GM18499 (cell line): Measurements from ENCODE around the gene IRAK1.

Experiments used
- ATAC-seq: cut with Tn5 transposase; IDR thresholded peaks from one replicate; pipeline ENCODE4 v1.9.1; 2021; ENCODE audit warnings: moderate number of reproducible peaks; ENCODE audit not compliant: insufficient read depth, unreplicated experiment

Gene IRAK1

GRCh38 chrX:153973127-153974002 is 46.3 kb downstream of the IRAK1 start:
- no peak for ATAC-seq

GRCh38 chrX:153972368-153973126 is 47.2 kb downstream of the IRAK1 start, which contains the start of gene TMEM187:
TMEM187 (plus strand) TSS chrX:153972754; CDS start chrX:153982063, 9,309 bp downstream.
- ATAC-seq = no peak

GRCh38 chrX:153971450-153972367 is 48.0 kb downstream of the IRAK1 start, which contains the start of gene HCFC1:
HCFC1 (minus strand) TSS chrX:153971818; CDS start chrX:153970840, 978 bp downstream.
- ATAC-seq = no peak

GRCh38 chrX:153971124-153971449 is 48.6 kb downstream of the IRAK1 start:
- no peak for ATAC-seq

GRCh38 chrX:153970357-153971123 is 49.2 kb downstream of the IRAK1 start:
- no peak for ATAC-seq

GRCh38 chrX:153969904-153970356 is 49.8 kb downstream of the IRAK1 start:
- ATAC-seq = no peak

GRCh38 chrX:153969125-153969903 is 50.4 kb downstream of the IRAK1 start:
- ATAC-seq = no peak

DNA sequence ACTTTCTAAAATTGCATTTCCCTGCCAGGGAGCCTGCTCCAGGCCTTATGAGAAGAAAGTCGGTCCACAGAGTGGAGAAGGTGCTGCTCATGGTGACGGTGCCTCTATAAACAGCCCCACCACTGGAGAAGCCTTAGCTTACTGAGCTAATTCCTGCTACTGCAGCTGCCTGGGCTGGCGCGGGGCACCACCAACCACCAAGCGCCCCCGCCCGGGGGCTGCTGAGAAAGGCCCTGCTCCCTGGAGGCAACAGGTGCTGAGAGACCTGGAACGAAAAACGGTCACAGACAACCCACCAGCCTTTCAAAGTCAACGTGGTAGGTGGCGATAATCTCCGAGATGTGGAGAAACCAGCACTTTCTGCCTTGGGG is 51.0 kb downstream of the IRAK1 start:
- ATAC-seq = no peak

- no peak for ATAC-seq
These were observed 51.4 kb downstream of the IRAK1 start for GRCh38 chrX:153968255-153968654.

- no peak for ATAC-seq
These were observed 52.0 kb downstream of the IRAK1 start for GRCh38 chrX:153967536-153968224.

DNA sequence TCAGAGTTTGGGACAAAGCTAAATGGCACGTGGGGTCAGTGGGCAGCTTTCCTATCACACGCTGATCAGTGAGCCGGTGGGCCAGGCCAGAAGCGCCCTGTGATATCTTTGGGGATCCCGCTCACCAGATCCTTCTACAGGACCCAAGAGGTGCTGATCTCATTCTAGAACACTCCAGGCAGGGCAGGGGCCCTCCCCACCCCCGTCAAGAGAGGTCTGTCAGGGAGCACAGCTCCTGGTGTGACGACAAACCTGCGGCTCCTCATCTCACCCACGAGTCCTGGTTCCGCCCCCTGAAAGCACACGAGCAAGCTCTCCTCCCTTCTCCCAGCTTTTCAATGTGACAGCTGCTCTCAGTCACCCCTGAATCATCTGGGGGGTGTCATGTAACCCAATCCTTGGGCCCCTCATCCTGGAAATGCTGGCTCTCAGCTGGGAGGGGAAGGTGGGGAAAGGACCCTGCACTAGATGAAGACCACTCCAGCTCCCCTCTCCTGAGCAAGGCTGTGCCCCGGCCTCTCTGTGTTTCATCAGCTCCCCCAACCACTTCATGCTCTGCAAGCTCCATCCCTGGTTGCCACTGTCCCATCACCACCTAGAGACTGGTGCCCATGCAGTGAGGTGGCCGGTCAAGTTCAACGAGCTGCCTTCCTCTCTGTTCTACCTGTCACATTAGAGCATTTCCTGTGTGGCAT is 52.7 kb downstream of the IRAK1 start:
- ATAC-seq = no peak

DNA sequence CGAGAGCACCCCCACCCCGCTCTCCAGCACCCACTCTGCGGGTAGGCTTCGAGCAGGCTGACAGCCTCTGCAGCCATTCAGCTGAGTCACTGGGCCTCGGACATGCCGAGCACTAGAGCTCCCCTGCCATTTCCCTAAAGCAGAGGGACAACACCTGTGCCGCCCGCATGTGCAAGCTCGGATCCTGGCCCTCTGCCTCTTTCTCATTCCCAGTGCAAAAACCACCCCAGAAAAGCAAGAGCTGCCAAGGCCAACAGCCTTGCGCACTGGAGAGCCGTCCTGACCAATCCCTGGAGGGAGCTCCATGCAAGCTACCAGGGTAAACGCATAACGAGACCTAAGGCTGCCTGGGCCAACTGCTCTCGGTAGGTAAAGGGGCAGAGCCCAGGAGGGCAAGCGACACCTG is 53.4 kb downstream of the IRAK1 start:
- ATAC-seq = no peak

GRCh38 chrX:153965406-153965805 is 54.3 kb downstream of the IRAK1 start:
- no peak for ATAC-seq

DNA sequence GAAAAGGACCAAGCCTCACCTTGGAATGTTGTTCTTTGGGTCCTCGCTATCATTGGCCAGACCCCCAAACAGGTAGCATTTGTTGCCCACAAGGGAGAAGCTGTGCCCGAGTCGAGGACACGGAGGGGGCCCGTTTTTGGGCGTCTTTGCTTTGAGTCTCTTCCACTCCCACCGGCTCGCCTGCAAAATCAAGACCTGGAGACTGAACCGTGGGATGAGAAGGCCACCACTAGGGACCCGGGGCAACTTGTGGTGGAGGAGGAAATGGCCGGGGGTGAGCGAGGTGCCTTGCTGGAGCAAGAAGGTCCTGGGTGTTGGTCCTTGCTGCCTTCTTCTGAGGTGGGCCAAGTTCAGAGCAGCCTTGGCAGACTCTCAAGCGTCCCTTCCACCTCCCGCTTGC is 55.6 kb downstream of the IRAK1 start:
- no peak for ATAC-seq

- no peak for ATAC-seq
These were observed 56.2 kb downstream of the IRAK1 start for GRCh38 chrX:153963546-153963945.

DNA sequence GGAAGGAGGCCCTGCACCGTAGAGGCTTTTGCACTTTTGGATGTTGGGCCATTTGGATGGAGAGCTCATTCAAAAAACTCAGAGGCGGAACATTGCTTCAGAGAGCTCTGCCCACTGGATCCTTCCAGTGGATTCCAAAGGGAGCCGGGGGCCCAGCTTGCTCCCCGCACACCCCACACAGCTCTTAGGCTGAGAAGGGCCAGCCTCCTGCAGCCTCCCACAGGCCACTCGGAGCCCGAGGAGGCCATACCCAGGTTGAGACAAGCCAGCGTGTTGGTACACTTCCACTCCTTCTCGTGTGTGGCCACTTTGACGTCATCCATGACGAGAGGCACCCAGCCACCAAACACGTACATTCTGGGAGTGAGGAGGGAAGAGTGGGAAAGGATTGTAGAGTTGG is 58.4 kb downstream of the IRAK1 start:
- no peak for ATAC-seq

DNA sequence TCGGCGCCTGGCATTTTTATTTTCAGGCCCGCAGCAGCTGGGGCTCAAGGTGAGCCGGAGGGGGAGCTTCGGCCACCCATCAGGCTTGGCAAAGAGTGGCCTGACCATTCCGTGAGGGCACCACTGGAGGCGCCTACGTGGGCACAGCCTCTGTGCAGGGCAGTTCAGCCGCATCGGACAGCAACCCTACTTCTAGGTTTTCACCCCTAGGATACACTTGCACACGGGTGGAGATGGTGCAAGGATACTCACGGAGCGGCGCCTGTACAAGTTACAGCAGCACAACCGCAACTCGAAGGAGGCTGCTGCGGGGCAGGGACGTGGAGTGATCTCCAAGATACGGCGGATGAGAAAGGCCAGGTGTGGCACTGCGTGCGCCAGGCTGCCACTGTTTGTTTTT is 58.9 kb downstream of the IRAK1 start:
- no peak for ATAC-seq
